GM12865 (cell line): Measurements from ENCODE around the gene PRR5L.

Experiments
- DNase-seq: peaks from one replicate; pipeline ENCODE4 v3.0.0; 2010; ENCODE audit warnings: low read depth
- H3K4me3 ChIP-seq: 2 replicates; pipeline ENCODE4 v1.5.1; 2011; ENCODE audit warnings: mild to moderate bottlenecking, low read depth, low read length, control low read depth
- TF ChIP-seq, protein P1 (sequence below): IDR thresholded peaks from 2 replicates; pipeline ENCODE4 v1.5.1; 2011; ENCODE audit warnings: low read length, control low read depth, low read depth, inconsistent platforms; ENCODE audit not compliant: insufficient read depth; ENCODE audit errors: missing control alignments

Gene PRR5L

GRCh38 chr11:36513965-36514364 lies 217.9 kb downstream of the PRR5L start:
- no peak overlapping the region for H3K4me3 ChIP-seq
- no peak for DNase-seq
- TF ChIP-seq, protein P1, sequence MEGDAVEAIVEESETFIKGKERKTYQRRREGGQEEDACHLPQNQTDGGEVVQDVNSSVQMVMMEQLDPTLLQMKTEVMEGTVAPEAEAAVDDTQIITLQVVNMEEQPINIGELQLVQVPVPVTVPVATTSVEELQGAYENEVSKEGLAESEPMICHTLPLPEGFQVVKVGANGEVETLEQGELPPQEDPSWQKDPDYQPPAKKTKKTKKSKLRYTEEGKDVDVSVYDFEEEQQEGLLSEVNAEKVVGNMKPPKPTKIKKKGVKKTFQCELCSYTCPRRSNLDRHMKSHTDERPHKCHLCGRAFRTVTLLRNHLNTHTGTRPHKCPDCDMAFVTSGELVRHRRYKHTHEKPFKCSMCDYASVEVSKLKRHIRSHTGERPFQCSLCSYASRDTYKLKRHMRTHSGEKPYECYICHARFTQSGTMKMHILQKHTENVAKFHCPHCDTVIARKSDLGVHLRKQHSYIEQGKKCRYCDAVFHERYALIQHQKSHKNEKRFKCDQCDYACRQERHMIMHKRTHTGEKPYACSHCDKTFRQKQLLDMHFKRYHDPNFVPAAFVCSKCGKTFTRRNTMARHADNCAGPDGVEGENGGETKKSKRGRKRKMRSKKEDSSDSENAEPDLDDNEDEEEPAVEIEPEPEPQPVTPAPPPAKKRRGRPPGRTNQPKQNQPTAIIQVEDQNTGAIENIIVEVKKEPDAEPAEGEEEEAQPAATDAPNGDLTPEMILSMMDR, result no peak
